Measurements from ENCODE around the gene CD28.

- TF ChIP-seq, protein P1, sequence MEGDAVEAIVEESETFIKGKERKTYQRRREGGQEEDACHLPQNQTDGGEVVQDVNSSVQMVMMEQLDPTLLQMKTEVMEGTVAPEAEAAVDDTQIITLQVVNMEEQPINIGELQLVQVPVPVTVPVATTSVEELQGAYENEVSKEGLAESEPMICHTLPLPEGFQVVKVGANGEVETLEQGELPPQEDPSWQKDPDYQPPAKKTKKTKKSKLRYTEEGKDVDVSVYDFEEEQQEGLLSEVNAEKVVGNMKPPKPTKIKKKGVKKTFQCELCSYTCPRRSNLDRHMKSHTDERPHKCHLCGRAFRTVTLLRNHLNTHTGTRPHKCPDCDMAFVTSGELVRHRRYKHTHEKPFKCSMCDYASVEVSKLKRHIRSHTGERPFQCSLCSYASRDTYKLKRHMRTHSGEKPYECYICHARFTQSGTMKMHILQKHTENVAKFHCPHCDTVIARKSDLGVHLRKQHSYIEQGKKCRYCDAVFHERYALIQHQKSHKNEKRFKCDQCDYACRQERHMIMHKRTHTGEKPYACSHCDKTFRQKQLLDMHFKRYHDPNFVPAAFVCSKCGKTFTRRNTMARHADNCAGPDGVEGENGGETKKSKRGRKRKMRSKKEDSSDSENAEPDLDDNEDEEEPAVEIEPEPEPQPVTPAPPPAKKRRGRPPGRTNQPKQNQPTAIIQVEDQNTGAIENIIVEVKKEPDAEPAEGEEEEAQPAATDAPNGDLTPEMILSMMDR (IDR thresholded peaks at IDR 0.05) = no peak
- TF ChIP-seq POLR2AphosphoS5 (IDR thresholded peaks at IDR 0.05) (no peak), EP300 (IDR thresholded peaks at IDR 0.05) (no peak)
These were observed 30.9 kb downstream of the CD28 start for GRCh38 chr2:203737360-203737759.

All from suprapubic skin (tissue), 4 donors.